GM18868 (cell line): ENCODE data around the gene PLCH2.

Source experiments
- ATAC-seq: cut with Tn5 transposase; IDR thresholded peaks from one replicate; pipeline ENCODE4 v1.9.1; 2021; ENCODE audit warnings: mild to moderate bottlenecking, moderate library complexity; ENCODE audit not compliant: unreplicated experiment

The PLCH2 gene

GRCh38 chr1:2495546-2495945 is 19.5 kb downstream of the PLCH2 start:
- ATAC-seq = no peak

GRCh38 chr1:2496087-2496622 is 20.1 kb downstream of the PLCH2 start:
- no peak for ATAC-seq

GRCh38 chr1:2496746-2497145 is 20.7 kb downstream of the PLCH2 start:
- ATAC-seq = no peak

- ATAC-seq = no peak
Observed at GRCh38 chr1:2497891-2498290, 21.8 kb downstream of the PLCH2 start.

GRCh38 chr1:2498648-2499047 is 22.6 kb downstream of the PLCH2 start:
- ATAC-seq = no peak

GRCh38 chr1:2499260-2499659 is 23.2 kb downstream of the PLCH2 start:
- ATAC-seq = no peak

GRCh38 chr1:2499986-2500596 is 24.0 kb downstream of the PLCH2 start:
- no peak for ATAC-seq

- no peak for ATAC-seq
Observed at GRCh38 chr1:2501041-2501819, 25.1 kb downstream of the PLCH2 start.

GRCh38 chr1:2501820-2502119 is 25.7 kb downstream of the PLCH2 start:
- ATAC-seq = no peak

- no peak for ATAC-seq
Observed at GRCh38 chr1:2502210-2502609, 26.1 kb downstream of the PLCH2 start.

- ATAC-seq = no peak
Observed at GRCh38 chr1:2502661-2503553, 26.8 kb downstream of the PLCH2 start.

GRCh38 chr1:2503554-2504224 is 27.6 kb downstream of the PLCH2 start:
- ATAC-seq = no peak

GRCh38 chr1:2504225-2504948 is 28.3 kb downstream of the PLCH2 start:
- ATAC-seq = no peak

GRCh38 chr1:2504949-2505272 is 28.8 kb downstream of the PLCH2 start:
- no peak for ATAC-seq

- no peak for ATAC-seq
Observed at GRCh38 chr1:2505461-2505994, 29.4 kb downstream of the PLCH2 start.

GRCh38 chr1:2506007-2506860 is 30.1 kb downstream of the PLCH2 start:
- ATAC-seq = no peak

GRCh38 chr1:2506901-2507565 is 30.9 kb downstream of the PLCH2 start:
- no peak for ATAC-seq

- no peak for ATAC-seq
Observed at GRCh38 chr1:2507744-2508155, 31.7 kb downstream of the PLCH2 start.

GRCh38 chr1:2508180-2508579 is 32.1 kb downstream of the PLCH2 start:
- no peak for ATAC-seq
